HG03575 (cell line): ENCODE data around the gene ATPAF1.

Source experiments
- ATAC-seq: cut with Tn5 transposase; IDR thresholded peaks from one replicate; pipeline ENCODE4 v1.9.1; 2021; ENCODE audit not compliant: unreplicated experiment, insufficient number of reproducible peaks, low FRiP score; ENCODE audit errors: extremely low read depth

ATPAF1 gene

GRCh38 chr1:46619656-46620258 lies 48.4 kb downstream of the ATPAF1 start:
- ATAC-seq = no peak

GRCh38 chr1:46618754-46619415 lies 49.3 kb downstream of the ATPAF1 start:
- ATAC-seq = no peak

GRCh38 chr1:46617833-46618232 lies 50.3 kb downstream of the ATPAF1 start:
- no peak for ATAC-seq

- ATAC-seq = no peak
Observed at GRCh38 chr1:46617108-46617800, 50.9 kb downstream of the ATPAF1 start.

GRCh38 chr1:46616277-46617107 lies 51.7 kb downstream of the ATPAF1 start, which contains the start of gene MOB3C:
Gene MOB3C (minus strand): TSS chr1:46616811. CDS start chr1:46613321, 3,490 bp downstream.
- ATAC-seq = no peak

GRCh38 chr1:46615735-46616134 lies 52.4 kb downstream of the ATPAF1 start:
- no peak for ATAC-seq

GRCh38 chr1:46615088-46615487 lies 53.1 kb downstream of the ATPAF1 start:
- ATAC-seq = no peak

- no peak for ATAC-seq
Observed at GRCh38 chr1:46614604-46614984, 53.6 kb downstream of the ATPAF1 start.

GRCh38 chr1:46613661-46614603 lies 54.2 kb downstream of the ATPAF1 start:
- no peak for ATAC-seq

GRCh38 chr1:46612937-46613660 lies 55.1 kb downstream of the ATPAF1 start:
- ATAC-seq = no peak

GRCh38 chr1:46611691-46612221 lies 56.4 kb downstream of the ATPAF1 start:
- no peak for ATAC-seq

- no peak for ATAC-seq
Observed at GRCh38 chr1:46607345-46608130, 60.6 kb downstream of the ATPAF1 start.

GRCh38 chr1:46606255-46606965 lies 61.8 kb downstream of the ATPAF1 start:
- ATAC-seq = no peak

- ATAC-seq = no peak
Observed at GRCh38 chr1:46605232-46605631, 62.9 kb downstream of the ATPAF1 start.

GRCh38 chr1:46603858-46604549 lies 64.2 kb downstream of the ATPAF1 start, which contains the start of gene MKNK1:
Gene MKNK1 (minus strand): TSS chr1:46604268. CDS start chr1:46583327, 20,941 bp downstream.
- ATAC-seq = peak; percentile 69

GRCh38 chr1:46603481-46603857 lies 64.7 kb downstream of the ATPAF1 start:
- no peak for ATAC-seq
